GM12874 (cell line): Measurements from ENCODE around the gene PPP2R2B.

ENCODE experiments used
- TF ChIP-seq, protein P1 (sequence below): IDR thresholded peaks from 2 replicates; pipeline ENCODE4 v1.5.1; 2011; ENCODE audit warnings: low read depth, mild to moderate bottlenecking, control low read depth, low read length, moderate library complexity; ENCODE audit not compliant: insufficient read depth

Gene PPP2R2B

DNA sequence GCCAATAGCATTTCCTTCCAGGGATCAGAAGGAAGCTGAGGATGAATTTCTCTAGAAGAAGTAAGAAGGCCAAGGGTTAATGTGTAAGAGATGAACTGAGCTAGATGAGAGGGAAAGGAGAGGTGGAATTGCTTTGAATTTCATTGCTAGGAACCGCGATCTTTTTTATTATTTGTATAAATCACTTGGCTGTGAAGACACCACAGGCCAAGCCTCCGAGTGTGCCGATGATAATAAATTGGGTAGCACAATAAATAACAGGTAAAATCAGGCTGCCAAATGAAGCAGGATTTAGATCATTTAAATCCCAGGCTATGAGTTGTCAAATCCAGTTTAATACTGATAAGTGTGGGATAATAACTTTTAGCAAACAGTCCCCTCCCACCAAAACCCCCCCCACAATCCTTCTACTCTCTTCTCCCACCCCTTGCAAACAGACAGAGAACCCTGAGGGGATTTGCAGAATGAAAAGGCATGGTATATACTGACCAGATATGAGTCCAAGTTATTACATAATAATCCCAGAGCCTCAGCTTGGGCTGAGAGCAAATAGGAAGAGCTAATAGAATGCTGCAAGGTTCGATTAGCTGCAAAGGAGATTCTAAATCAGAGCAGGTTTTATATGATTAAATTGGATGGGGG, 143.5 kb downstream of the PPP2R2B start:
- TF ChIP-seq, protein P1, sequence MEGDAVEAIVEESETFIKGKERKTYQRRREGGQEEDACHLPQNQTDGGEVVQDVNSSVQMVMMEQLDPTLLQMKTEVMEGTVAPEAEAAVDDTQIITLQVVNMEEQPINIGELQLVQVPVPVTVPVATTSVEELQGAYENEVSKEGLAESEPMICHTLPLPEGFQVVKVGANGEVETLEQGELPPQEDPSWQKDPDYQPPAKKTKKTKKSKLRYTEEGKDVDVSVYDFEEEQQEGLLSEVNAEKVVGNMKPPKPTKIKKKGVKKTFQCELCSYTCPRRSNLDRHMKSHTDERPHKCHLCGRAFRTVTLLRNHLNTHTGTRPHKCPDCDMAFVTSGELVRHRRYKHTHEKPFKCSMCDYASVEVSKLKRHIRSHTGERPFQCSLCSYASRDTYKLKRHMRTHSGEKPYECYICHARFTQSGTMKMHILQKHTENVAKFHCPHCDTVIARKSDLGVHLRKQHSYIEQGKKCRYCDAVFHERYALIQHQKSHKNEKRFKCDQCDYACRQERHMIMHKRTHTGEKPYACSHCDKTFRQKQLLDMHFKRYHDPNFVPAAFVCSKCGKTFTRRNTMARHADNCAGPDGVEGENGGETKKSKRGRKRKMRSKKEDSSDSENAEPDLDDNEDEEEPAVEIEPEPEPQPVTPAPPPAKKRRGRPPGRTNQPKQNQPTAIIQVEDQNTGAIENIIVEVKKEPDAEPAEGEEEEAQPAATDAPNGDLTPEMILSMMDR = no peak

DNA sequence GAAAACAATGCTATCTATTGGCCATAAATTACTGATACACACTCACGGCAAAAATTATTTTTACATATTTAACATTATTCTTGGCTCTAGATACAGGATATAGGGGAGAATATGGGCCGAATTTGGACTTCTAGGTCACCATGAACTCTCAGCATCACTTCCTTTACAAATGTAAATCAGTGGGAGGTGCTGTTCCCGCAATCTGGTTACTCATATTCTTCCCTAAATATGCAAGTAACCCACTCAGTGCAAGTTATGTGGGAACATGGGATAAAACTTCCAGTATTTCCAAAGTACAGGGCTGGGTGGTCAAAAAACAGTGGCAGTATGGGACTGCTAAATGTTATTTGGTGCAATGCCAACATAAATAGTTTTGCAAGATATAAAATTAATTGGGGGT, 145.6 kb downstream of the PPP2R2B start:
- TF ChIP-seq, protein P1 = no peak

- TF ChIP-seq, protein P1 = no peak
Measured at GRCh38 chr5:146731909-146732659, 146.5 kb downstream of the PPP2R2B start.

- TF ChIP-seq, protein P1 = no peak
Measured at GRCh38 chr5:146726891-146727290, 151.7 kb downstream of the PPP2R2B start.

- TF ChIP-seq, protein P1 = no peak
Measured at GRCh38 chr5:146726020-146726419, 152.5 kb downstream of the PPP2R2B start.

- TF ChIP-seq, protein P1 = no peak
Measured at GRCh38 chr5:146725025-146725424, 153.5 kb downstream of the PPP2R2B start.

GRCh38 chr5:146722361-146722779, 156.2 kb downstream of the PPP2R2B start:
- TF ChIP-seq, protein P1 = no peak
